TTC549 (cell line): ENCODE measurements around the gene POLR1A.

Experiments
- FAIRE-seq: peaks from 2 replicates; lab custom pipeline; 2012; peaks lifted over from hg19 to GRCh38; lab: Jason Lieb, UNC

POLR1A gene

DNA sequence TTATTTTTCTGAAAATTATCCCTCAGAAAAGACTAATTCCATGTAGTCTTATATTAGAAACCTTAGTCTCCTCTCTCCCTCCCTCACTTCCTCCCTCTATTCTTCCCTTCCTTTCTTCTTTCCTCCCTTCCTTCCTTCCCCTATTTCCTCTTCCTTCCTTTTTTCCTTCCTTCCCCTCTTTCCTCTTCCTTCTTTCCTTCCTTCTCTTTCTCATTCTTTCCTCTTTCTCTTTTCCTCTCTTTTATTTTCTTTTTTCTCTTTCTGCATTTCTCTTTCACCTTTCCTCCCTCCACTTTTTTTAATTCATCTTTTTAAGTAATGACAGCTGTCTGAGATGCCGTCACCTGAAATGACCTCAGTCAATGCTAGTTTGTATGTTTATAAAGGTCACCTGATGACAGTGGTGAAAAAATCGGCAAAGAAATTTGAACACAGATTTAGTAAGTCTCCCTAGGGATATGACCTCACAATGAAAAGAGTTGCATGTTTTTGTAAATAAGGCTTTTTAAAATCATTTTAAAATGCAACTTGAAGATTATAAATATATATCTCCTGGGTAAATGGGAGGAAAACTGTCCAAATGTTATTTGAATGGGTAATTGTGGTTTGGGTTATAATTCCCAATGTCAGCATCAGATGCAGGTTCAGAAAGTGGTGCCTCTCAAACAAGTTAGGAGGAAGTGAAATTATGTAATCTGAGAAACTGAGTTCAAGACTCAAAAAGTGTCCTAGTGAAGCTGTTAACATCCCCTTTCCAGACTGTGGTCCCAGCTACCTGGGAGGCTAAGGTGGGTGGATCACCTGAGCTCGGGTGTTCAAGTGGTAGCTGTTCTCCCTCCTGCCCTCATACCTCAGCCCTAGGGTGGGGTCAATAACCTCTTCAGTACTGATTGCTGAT is 126.6 kb downstream of the POLR1A start:
- FAIRE-seq = no peak

- FAIRE-seq = no peak
Observed at GRCh38 chr2:85976106-85976920, 129.4 kb downstream of the POLR1A start.

GRCh38 chr2:85975581-85975980 is 130.1 kb downstream of the POLR1A start:
- no peak for FAIRE-seq

- FAIRE-seq = no peak
Observed at GRCh38 chr2:85974390-85974789, 131.3 kb downstream of the POLR1A start.

DNA sequence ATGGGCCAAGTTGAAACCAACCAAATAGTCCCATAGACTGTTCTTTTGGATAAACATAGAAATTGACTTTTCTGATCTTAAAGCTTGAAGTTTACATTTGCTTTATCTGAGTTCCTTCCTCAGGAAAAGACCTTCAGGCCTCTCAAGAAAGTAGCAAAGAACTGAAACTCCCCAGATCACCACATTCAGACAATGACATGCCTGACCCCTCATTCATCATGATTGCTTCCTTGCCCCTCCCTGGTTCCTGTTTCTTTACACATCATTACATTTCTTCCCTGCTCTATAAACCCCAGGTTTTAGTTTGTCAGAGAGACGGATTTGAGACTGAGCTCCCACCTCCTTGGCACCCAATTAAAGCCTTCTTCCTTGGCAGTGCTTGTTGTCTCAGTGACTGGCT is 133.3 kb downstream of the POLR1A start:
- no peak for FAIRE-seq

DNA sequence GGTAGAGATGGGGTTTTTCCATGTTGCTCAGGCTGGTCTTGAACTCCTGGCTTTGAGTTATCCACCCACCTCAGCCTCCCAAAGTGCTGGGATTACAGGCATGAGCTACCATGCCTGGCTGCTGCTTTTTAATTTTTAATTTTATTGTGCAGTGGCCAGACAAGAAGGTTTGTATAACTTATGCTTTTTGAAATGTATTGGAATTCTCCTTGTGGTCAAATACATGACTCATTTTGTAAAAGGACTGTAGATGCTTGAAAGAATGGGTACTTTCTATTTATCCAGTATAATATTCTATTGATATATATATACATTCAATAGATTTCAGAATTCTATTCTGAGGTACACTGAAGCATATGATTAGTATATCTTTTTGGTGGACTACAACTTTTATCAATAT is 134.3 kb downstream of the POLR1A start:
- FAIRE-seq = no peak
